PC-3 (cell line): ENCODE data around the gene TAF3.

Source experiments
- CTCF ChIP-seq: fragments of 300-600 bp; sonication (generic); conservative IDR thresholded peaks from 2 replicates; pipeline ENCODE4 v1.5.1; 2017; ENCODE audit warnings: antibody characterized with exemption, low read depth, mild to moderate bottlenecking, low read length
- EZH2 ChIP-seq: fragments of 300-600 bp; sonication (generic); IDR thresholded peaks from one replicate; pipeline ENCODE4 v1.6.1; 2017; ENCODE audit warnings: antibody characterized with exemption, mild to moderate bottlenecking, low read length; ENCODE audit not compliant: unreplicated experiment

GRCh38 chr10:7948371-7949000, 130.2 kb downstream of the TAF3 start:
- TF ChIP-seq CTCF (no peak), EZH2 (no peak)
